GM18873 (cell line): ENCODE data around the gene ZNF354C.

Source experiments
- ATAC-seq: cut with Tn5 transposase; IDR thresholded peaks from one replicate; pipeline ENCODE4 v1.9.1; 2021; ENCODE audit warnings: mild to moderate bottlenecking, moderate library complexity, moderate number of reproducible peaks; ENCODE audit not compliant: unreplicated experiment, low FRiP score

The ZNF354C gene

DNA sequence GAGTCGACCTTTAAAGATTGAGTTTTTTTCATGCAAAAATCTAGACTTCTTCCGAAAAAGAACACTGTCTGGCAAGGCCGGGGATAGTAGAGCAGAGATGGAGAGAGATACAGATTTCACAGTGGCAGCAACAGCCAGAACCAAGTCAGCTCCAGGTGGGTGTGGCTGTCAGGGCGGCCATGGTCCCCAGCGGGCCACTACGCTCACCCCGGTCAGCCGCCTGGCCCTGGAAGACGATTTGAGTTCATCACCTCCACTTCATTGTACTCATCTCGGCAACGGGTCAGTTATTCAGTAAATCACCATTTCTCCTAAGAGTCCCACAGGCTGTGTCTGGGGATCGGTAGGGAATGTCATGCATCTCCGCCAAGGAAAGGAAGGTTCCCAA is 53.0 kb downstream of the ZNF354C start:
- no peak for ATAC-seq

DNA sequence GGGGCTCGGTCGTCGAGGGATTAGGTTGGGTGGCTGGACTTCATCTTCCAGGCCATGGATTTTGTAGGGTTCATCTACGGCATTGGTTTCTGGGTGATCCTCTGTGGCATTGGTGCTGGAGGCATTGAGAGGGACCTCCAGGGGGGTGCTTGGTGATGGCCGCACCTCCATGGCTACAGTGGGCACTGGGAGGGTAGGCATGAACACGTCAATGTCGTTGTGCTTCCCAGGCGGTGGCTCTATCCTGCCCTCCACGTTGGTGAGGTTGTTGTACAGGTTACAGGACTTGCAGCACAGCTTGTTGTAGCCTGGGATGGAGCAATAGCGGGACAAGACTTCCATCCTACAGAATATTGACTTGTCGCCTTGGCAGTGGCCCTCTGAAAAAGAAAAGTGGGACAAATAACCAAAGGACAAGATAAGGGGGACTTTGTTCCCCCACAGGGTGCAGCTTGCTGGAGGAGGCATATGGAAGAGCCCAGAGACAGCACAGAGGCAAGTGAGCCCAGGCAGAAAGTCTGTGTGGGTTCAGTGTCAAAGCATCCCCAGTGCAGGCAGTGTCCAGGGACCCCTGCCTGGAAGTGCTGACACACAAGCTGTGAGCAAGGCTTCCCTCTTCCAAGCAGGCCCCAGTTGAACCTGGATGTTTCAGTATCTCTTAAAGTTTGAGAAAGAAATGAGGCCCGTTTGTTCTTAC is 53.9 kb downstream of the ZNF354C start:
- no peak for ATAC-seq

DNA sequence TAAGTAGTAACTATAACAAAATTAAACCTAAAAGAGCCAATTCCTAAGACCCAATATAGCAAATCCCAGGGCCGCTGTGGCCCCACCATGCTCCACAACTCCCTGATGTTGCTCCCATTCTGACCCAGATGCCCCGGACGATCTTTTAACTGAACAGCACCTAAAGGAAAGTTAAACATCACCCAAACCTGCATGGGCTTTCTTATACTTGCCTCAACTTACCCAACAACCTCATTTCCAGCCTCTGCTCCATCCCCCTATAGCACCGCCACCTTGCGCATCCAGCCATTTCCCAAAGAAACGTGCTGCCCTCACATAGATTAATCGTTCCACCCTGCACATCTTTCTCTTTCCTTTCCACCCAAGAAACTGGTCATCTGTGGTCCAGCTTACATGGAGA is 54.6 kb downstream of the ZNF354C start:
- no peak for ATAC-seq

DNA sequence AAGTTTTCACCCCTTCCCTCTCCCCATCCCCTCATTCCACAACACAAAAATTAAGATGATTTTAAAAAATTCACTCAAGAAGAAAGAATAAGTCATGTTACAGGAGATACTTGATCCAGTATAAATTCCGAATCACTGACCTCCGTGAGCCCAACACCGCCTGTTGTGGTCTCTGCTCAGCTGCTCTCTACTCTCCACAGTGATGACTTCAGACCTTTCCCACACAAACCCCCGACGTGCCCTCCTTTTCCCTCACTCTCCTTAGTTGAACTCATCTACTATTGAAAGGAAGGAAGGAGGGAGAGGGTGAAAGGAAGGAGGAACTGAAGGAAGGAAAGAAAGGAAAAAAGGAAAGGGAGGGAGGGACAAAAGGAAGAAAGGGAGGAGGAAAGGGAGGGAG is 55.1 kb downstream of the ZNF354C start:
- no peak for ATAC-seq

DNA sequence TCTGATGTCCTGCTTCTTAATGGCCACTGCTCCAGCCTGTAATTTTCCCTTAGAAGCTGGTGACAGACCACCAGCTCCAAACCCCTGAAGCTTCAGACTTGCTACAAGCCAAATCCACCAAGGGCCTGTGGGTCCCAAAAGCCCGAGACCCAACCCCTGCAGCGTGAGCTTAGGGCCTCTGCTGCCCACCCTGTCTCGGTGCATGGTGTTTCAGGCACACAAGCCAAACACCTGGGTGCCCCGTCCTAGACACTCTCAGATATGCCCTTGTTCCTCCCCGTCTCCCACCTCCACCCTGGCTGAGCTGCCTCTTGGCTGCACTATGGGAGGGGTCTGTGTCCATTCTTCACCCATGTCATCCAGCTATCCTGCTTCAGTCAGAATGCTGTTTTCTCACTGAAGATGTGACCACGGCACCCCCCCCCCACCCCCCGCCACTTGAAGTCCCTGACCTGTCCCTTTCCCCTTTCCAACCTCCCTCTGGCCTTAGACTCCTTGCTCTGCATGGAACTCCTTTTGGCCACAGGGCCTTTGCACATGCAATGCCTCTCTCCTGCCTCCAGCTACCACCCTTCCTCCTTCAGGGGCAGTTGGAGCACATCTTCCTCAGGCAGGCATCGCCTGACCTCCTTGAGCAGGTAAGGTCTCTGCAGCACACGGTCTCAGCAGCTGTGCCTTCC is 55.8 kb downstream of the ZNF354C start:
- no peak for ATAC-seq

DNA sequence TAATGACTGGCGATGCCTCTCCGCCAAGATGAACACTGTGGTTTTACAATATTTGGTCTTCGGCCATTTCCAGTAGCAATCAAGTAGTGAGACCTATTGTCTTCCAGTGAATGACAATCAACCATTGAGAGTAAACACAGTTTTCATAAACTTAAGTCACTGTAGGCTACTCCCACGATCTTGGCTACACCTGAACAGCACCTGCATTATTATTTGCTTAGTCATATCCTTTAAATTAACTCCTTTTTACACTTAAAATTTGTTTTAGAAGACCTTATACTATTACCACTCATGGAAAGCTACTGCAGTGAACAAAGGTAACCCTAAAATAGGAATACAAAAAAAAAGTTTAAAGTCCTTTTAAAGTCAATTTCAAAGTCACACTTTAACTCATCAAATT is 58.2 kb downstream of the ZNF354C start:
- no peak for ATAC-seq

DNA sequence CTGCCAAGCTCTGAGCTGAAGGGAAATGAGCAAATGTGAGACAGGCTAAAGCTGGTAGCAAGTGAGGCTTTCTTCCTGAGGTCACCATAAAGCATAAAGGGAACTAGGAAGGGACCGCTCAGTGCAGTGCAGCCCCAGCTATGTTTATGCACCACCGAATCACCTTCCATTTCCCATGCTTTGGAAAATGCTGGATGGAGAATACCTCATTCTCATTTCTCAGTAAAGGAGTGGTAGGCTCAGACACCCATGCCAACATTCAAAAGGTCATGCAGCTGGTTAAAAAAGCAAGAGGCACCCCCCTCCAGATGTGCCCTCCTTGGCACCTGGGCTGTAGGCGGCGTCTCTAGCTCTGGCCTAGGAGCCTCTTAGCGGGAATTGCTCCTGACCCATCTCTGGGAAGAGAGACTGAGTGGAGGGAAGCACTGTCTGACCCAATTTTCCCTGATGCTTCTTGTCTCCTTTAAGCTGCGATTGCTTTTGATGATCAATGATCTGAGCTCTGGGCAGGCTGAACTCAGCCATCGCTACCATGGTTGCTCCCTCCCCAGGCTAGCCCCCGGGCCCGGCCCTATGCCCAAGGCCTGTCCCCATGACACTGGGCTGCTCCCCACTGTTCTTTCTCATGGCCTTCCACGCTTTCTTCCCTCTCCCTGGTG is 58.7 kb downstream of the ZNF354C start:
- ATAC-seq: no peak

DNA sequence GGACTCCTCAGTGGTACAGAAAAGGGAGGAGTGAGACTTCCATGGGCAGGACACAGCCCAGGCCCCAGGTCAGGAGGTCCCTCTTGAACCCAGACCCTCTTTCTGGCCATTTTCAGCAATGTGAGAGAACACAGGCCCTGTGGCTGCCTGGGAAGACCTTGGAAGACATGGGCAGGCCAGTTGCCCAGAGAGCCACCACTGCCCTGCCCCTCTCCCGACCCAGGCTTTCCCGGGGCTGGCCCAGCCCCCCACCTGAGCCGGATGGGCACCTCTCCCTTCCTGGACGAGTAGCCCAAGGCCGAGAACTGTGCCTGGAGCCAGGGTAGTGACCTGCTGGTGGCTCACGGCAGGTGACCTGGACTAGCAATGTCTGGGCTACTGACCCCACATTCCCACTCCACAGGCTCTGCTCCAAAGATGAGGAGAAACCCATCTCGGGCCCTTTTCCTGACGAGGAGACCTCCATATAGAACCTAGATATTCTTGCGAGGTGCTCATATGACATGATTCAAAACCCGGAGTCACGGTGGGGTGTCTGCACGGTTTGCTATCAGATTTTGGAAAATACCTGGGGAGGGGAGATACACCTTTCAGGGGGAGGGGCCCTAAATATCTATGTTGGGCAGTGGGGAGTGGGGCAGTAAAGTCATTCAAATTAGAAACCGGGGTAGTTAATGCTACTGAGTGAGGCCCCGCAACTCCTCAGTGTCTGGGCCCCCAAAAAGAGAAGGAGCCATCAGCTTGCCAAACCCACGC is 59.4 kb downstream of the ZNF354C start:
- ATAC-seq: no peak

DNA sequence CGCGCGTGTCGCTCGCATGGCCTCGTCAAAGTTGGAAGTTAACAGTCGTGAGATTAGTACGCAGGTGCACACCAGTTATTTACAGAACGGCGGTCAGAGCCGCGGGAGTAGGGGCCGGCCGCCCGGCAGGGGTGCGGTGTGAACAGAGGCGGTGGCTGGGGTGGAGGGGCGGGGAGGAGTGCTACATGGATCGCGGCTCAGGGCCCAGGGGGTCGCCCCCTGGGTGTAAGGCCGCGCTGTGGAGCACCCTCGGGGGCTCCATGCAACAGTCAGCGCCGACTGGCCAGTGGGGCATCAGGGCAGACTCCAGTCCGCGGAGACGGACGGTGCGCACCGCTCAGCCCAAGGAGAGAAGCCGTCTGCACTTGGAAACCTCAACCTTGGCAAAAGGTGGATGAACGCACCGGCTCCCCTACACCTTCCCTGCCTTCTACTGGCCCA is 60.3 kb downstream of the ZNF354C start:
- no peak for ATAC-seq

DNA sequence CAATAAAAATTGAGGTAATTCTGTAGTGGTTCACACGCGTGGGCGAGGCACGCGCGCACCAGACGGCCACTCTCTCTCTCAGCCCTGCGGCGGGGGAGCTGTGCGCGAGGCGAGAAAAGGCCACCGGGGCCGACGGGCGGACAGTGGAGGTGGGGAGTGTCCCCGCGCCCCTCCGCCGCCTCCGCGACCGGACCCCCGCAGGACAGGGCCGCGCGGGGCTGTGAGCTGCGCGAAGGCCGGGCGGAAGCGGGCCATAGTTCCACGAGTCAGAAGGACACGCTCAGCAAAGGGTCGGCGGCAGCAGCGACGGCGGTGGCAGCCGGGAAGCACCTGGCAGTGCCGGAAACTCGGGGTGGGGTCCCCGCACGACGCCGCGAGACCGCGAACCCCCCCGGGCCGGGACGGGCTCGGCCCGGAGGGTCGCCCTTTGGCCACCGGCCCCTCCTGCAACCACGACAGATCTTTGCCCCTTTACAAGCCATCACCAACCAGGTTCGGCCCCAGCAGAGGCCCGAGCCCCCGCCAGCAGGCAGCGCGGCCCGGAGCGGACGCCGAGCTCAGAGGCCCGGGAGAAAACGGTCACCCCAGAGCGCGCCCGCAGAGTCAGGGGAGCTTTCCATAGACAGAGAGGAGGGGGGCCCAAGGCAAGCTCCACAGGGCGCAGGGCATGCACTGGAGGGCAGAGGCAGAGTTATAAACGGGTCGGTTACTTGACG is 60.9 kb downstream of the ZNF354C start:
- ATAC-seq: no peak

DNA sequence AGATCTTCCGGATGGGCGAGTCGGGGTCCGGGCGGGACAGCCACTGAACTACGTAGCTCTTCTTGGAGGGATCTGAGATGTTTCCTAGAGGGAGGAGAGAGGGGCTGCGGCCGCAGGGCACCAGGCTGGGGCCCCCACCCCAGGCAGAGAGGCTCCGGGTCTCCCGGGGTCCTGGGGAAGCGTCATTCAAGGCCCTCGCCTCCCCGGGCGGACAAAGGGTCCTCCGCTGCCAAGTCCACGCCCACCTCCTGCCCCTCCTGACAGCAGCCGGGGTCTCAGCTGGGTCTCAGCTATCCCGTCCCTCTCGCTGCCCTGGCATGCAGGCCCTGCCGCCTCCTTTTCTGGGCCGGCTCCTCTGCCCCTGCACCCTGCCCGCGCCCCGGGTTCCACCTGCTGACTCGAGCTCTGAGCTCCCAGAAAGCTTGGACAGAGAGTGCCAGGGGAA is 61.5 kb downstream of the ZNF354C start:
- ATAC-seq: no peak

DNA sequence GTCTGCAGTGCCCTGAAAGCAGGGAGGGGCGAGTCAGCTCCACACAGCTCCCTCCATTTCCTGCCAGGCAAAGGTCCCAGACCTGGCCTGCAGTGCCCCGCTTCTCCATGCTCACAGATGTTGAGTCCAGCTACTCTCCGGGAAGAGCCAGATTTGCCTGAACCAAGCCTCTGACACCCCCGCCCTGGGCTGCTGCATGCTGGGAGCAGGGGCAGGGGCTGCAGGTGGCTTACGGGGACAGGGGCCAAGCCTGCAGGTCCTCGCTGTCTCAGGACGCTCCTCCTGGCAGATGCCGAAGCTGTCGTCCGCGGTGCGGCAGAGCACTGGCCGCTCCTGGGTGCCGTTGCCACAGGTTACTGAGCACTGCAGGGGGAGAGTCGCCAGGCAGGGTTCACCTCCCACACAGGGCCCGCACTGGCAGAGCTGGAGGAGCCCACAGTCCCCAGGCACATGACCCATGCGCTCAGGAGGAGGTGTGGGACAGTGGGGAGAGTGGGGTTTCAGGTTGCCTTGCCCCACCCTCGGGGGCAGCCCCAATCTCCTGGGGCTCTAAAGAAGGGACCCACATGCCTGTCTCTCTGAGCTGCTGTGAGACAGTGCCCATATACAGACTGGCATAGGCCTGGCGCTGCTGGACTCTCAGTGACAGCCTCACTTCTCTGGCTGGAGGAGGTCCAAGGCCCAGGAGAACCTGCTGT is 62.4 kb downstream of the ZNF354C start:
- no peak for ATAC-seq

DNA sequence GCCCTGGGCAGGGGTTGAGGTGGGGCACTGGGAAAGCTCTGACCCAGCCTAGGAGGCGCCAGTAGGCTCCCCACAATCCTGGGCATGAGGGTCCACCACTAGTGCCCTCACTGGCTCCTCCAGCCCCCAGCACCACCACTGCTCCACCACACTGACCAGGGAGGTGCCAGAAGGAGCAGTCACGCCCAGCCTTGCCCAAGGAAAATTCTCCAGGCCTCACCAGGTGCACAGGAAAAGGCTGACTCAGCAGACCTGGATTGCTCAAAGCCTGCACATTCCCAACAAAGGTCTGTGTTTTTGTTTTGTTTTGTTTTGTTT is 62.9 kb downstream of the ZNF354C start:
- no peak for ATAC-seq

DNA sequence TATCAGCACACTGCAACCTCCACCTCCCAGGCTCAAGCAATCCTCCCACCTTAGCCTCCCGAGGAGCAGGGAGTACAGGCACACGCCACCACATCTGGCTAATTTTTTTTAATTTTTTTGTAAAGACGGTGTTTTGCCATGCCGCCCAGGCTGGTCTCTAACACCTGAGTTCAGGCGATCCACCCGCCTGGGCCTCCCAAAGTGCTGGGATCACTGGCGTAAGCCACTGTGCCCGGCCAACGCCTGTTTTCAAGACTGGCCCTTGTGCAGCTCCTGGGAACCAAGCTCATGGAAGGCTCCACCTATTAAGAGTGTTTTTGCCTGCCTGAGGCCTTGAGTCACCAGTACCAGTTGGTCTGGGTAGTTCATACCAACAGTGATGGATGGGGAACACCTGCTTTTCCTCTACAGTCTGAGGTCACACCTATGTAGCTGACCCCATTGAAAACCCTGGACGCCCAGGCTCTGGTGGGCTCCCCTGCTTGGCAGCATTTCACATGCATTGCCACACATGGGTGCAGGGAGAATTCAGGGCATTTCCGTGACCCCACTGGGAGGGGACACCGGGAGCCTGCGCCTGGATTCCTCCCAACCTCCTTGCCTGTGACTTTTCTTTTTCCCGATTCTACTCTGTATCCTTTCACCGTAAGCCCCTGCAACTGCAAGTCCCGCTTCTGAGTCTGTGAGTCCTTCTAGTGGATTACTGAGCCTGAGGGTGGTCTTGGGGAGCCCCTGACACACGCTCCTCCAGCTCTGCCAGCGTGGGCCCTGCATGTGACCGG is 63.5 kb downstream of the ZNF354C start:
- ATAC-seq: no peak

DNA sequence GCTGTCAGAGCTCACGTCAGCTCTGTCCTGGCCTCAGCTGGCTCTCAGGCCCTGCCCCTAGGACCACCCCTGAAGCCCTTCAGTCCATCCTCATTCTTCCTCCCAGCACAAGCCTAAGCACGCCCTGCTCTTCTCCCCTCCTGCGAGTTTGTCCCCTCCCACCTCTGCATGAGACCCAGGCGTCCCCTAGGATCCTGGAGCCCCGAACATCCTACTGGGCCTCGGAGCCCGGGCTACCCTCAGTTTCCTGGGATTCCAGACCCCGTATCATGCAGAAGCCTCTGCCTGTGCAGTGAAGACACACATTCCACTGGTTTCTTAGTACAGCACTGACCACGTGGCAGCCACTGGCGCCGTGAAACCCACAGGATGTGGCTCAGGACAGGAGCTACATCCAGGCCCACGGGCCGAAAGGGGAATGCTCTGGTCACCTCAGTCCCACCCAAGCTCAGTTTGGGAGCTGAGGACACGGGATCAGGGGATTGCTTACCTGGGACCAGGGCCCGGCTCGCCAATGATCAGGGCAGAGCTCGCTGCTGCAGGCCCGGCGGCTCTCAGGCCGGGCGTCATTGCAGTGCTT is 64.2 kb downstream of the ZNF354C start:
- ATAC-seq: no peak

DNA sequence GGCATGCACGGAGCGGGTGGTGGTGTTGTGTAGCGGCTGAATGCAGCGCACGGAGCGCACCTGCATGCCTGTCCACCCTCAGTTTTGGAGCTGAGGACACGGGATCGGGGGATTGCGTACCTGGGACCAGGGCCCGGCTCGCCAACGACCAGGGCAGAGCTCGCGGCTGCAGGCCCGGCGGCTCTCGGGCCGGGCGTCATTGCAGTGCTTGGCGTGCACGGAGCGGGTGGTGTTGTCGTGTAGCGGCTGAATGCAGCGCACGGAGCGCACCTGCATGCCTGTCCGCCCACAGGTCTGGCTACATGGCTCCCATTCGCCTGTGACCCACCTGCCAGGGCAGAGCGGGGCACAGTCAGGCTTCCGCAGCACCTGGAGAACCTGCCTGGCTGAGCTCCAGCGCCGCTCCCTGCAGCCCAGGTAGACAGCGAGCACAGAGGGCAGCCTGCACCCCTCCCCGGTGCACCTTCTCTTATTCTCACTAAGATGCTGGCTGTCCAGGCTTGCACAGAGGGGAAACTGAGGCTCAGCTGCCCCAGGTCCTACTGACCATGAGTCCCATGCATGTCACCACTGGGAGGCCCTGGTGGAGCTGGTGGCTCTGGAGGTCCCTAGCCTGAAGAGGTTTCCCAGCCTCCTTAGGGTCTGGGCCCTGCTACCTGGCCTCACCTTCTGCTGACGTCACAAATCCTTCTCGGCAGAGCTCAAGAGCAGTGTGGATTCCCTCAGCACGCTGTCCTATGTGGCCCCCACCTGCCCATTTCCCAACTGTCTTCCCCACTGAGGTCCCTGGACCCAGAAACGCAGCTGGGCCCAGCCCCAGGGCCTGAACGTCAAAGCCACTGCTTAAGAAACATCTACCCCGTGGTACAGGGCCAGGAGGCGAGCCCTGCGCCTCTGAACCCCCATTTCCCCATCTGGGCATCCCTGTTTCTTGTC is 64.9 kb downstream of the ZNF354C start:
- ATAC-seq: no peak

DNA sequence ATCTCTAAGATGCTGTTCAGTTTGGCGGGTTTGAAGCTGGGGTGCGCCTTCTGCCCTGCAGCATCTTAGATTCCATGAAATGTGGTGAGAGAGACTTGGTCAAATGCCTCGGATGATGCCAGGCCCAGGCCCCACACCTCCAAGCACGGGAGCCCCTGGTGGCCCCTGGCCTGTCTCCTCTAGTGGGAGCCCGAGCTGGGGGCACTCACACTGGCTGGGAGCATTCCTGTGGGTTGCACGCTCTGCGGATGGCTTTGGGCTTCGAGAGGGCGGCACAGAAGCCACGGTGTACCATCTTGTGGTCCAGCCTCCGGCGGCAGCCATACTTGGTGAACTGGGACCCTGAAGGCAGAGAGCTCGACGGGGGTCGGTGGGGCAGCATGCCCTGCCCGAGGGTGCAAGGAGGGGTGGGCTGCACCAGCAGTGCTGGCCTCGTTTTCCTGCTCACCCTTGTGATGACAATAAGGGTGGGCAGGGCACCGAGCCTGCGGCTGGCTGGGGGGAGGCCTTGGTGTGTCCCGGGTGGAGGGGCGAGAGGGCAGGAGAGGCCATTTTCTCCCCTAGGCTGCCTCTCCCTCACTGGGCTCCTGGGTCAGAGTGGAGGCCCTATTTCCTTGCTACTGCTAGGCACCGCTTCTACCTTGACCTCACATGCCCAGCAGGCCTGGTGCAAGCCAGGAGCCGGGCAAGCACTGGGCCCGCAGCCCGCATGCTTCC is 65.8 kb downstream of the ZNF354C start:
- no peak for ATAC-seq
